ENCODE results near the gene SAG.
"Not testable (repeated sequence)": the region's sequence is repeated elsewhere in the genome, so short reads cannot be mapped to it uniquely, and the experiment has no call there.

Gene SAG

GRCh38 chr2:233358335-233358734 lies 50.7 kb downstream of the SAG start:
- DNase-seq, result no peak

GRCh38 chr2:233358947-233359346 lies 51.3 kb downstream of the SAG start:
- no peak for DNase-seq

- no peak for DNase-seq
These were observed 52.2 kb downstream of the SAG start for GRCh38 chr2:233359823-233360222.

GRCh38 chr2:233360771-233361176 lies 53.2 kb downstream of the SAG start:
- no peak for DNase-seq

- no peak for DNase-seq
These were observed 53.7 kb downstream of the SAG start for GRCh38 chr2:233361297-233361696.

- DNase-seq, result no peak
These were observed 55.1 kb downstream of the SAG start for GRCh38 chr2:233362742-233363141.

GRCh38 chr2:233363744-233364235 lies 56.2 kb downstream of the SAG start:
- DNase-seq, result no peak

GRCh38 chr2:233365861-233366520 lies 58.4 kb downstream of the SAG start:
- no peak for DNase-seq

- DNase-seq, result no peak
These were observed 60.0 kb downstream of the SAG start for GRCh38 chr2:233367586-233367985.

- DNase-seq, result no peak
These were observed 61.1 kb downstream of the SAG start for GRCh38 chr2:233368756-233369155.

- DNase-seq, result no peak
These were observed 61.8 kb downstream of the SAG start for GRCh38 chr2:233369462-233369861.

GRCh38 chr2:233369897-233370685 lies 62.5 kb downstream of the SAG start:
- DNase-seq, result no peak

GRCh38 chr2:233371641-233372040 lies 64.0 kb downstream of the SAG start:
- no peak for DNase-seq

- no peak for DNase-seq
These were observed 65.2 kb downstream of the SAG start for GRCh38 chr2:233372855-233373254.

- DNase-seq, result no peak
These were observed 65.7 kb downstream of the SAG start for GRCh38 chr2:233373316-233373715.

- not testable (repeated sequence) for DNase-seq
These were observed 67.2 kb downstream of the SAG start for GRCh38 chr2:233374776-233375175.

- DNase-seq, result no peak
These were observed 68.1 kb downstream of the SAG start for GRCh38 chr2:233375490-233376314.

GRCh38 chr2:233379034-233379433 lies 71.4 kb downstream of the SAG start:
- DNase-seq, result no peak

GRCh38 chr2:233379441-233379840 lies 71.8 kb downstream of the SAG start:
- no peak for DNase-seq

- no peak for DNase-seq
These were observed 72.7 kb downstream of the SAG start for GRCh38 chr2:233380132-233380895.

GRCh38 chr2:233380995-233381637 lies 73.5 kb downstream of the SAG start:
- DNase-seq, result no peak

- no peak for DNase-seq
These were observed 74.0 kb downstream of the SAG start for GRCh38 chr2:233381638-233381995.
